ENCODE data around the gene SH3D21.

The SH3D21 gene

DNA sequence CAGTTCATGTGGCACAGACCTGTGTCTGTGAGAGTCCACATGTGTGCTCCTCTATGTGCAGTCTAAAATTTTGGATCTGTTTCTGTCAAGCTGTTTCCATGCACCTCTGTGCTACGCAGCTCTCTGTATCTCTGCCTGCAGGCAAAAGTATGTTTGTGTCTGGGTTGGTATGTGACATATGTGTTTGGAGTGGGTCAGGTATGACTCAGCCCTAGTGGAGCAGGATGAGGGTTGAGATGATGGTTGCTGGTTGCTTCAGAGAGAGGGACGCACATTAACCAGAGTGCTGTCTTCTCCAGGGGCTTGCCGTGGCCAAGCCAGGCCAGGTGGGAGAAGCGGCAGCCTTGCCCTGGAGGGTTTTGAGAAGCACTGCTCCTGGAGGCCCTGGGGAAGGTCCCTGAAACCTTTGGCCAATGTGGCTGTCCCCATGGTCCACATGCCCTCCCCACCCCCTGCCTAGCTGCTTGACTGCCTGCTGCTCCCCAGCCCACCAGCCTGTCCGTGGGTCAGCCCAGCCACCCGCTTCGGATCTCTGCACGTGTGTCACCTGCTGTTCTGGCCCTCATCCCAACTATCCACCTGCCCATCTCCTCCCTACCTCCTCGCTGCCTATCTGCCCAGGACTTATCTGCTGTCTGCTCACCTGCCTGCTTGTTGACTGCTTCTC, 21.4 kb downstream of the SH3D21 start:
- no peak for DNase-seq (ENCODE audit: low read depth in 1 of 2, low spot score in 1 of 2)
- H3K4me3 ChIP-seq (replicated peaks; ENCODE audit: insufficient read depth, low read length) = no peak overlapping the region
- H3K27ac ChIP-seq (replicated peaks) = no peak overlapping the region
- TF ChIP-seq GABPA (IDR thresholded peaks at IDR 0.05; ENCODE audit: low read depth) (no peak), POLR2AphosphoS5 (IDR thresholded peaks at IDR 0.05; ENCODE audit: low read depth) (no peak), SPI1 (IDR thresholded peaks at IDR 0.05; ENCODE audit: borderline replicate concordance, low read depth) (no peak), REST (IDR thresholded peaks at IDR 0.05; ENCODE audit: insufficient replicate concordance, low read depth) (no peak)
- TF ChIP-seq, protein P1, sequence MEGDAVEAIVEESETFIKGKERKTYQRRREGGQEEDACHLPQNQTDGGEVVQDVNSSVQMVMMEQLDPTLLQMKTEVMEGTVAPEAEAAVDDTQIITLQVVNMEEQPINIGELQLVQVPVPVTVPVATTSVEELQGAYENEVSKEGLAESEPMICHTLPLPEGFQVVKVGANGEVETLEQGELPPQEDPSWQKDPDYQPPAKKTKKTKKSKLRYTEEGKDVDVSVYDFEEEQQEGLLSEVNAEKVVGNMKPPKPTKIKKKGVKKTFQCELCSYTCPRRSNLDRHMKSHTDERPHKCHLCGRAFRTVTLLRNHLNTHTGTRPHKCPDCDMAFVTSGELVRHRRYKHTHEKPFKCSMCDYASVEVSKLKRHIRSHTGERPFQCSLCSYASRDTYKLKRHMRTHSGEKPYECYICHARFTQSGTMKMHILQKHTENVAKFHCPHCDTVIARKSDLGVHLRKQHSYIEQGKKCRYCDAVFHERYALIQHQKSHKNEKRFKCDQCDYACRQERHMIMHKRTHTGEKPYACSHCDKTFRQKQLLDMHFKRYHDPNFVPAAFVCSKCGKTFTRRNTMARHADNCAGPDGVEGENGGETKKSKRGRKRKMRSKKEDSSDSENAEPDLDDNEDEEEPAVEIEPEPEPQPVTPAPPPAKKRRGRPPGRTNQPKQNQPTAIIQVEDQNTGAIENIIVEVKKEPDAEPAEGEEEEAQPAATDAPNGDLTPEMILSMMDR (IDR thresholded peaks at IDR 0.05; ENCODE audit: insufficient read depth, low read length) = no peak
- peaks cover 5% of the 10 kb centered on the region for H3K27me3 ChIP-seq (ENCODE audit: insufficient read depth, poor library complexity, severe bottlenecking)

GRCh38 chr1:36328088-36328480, 21.9 kb downstream of the SH3D21 start:
- Histone ChIP-seq H3K27me3 (ENCODE audit: insufficient read depth, poor library complexity, severe bottlenecking) (no peaks in the 10 kb centered on the region), H3K4me3 (replicated peaks; ENCODE audit: insufficient read depth, low read length) (no peak overlapping the region), H3K27ac (replicated peaks) (no peak overlapping the region)
- no peak for DNase-seq (ENCODE audit: low read depth in 1 of 2, low spot score in 1 of 2)
- TF ChIP-seq POLR2AphosphoS5 (IDR thresholded peaks at IDR 0.05; ENCODE audit: low read depth) (no peak), GABPA (IDR thresholded peaks at IDR 0.05; ENCODE audit: low read depth) (no peak), SPI1 (IDR thresholded peaks at IDR 0.05; ENCODE audit: borderline replicate concordance, low read depth) (no peak), REST (IDR thresholded peaks at IDR 0.05; ENCODE audit: insufficient replicate concordance, low read depth) (no peak)
- TF ChIP-seq, protein P1 (IDR thresholded peaks at IDR 0.05; ENCODE audit: insufficient read depth, low read length) = no peak

DNA sequence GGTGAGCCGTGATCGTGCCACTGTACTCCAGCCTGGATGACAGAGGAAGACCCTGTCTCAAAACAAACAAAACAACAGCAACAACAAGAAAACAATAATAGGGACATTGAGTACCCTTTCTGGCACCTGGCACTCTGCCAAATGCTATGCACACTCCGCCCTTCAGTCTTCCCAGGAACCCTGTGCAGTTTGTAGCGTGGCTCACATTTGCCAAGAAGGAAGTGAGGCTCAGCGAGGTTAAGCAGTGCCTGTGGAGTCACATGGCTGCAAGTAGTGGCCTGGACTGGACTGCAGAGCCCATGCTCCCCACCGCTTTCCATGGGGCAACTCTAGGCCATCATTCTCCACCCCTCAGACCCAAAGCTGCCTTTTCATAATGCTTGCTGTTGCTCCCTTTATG, 22.5 kb downstream of the SH3D21 start:
- Histone ChIP-seq H3K27ac (replicated peaks) (no peak overlapping the region), H3K27me3 (ENCODE audit: insufficient read depth, poor library complexity, severe bottlenecking) (no peaks in the 10 kb centered on the region), H3K4me3 (replicated peaks; ENCODE audit: insufficient read depth, low read length) (no peak overlapping the region)
- TF ChIP-seq SPI1 (IDR thresholded peaks at IDR 0.05; ENCODE audit: borderline replicate concordance, low read depth) = peak; percentile 23; the same call in 1 of the 2 replicates
- TF ChIP-seq, protein P1 (IDR thresholded peaks at IDR 0.05; ENCODE audit: insufficient read depth, low read length) = no peak
- no peak for TF ChIP-seq REST (IDR thresholded peaks at IDR 0.05; ENCODE audit: insufficient replicate concordance, low read depth)
- no peak for TF ChIP-seq GABPA (IDR thresholded peaks at IDR 0.05; ENCODE audit: low read depth)
- peak; percentile 27; the same call in 1 of the 2 replicates for TF ChIP-seq POLR2AphosphoS5 (IDR thresholded peaks at IDR 0.05; ENCODE audit: low read depth)
- peak in 1 of 2 experiments; percentile 24 for DNase-seq (ENCODE audit: low read depth in 1 of 2, low spot score in 1 of 2)

Data from HL-60 (cell line).